Ishikawa (cell line): Measurements from ENCODE around the gene UST.

ENCODE experiments used
- CEBPB ChIP-seq: IDR thresholded peaks from 2 replicates; pipeline ENCODE4 v1.6.1; 2012
- CREB1 ChIP-seq: IDR thresholded peaks from 2 replicates; pipeline ENCODE4 v1.6.1; 2012; ENCODE audit warnings: low read depth
- EP300 ChIP-seq: IDR thresholded peaks from 2 replicates; pipeline ENCODE4 v1.6.1; 2012; ENCODE audit warnings: borderline replicate concordance
- FOXM1 ChIP-seq: IDR thresholded peaks from 2 replicates; pipeline ENCODE4 v1.6.1; 2012; ENCODE audit warnings: low read depth, borderline replicate concordance
- NFIC ChIP-seq: IDR thresholded peaks from 2 replicates; pipeline ENCODE4 v1.6.1; 2012
- RAD21 ChIP-seq: IDR thresholded peaks from 2 replicates; pipeline ENCODE4 v1.6.1; 2012; ENCODE audit warnings: low read depth
- TAF1 ChIP-seq: IDR thresholded peaks from 2 replicates; pipeline ENCODE4 v1.6.1; 2012; ENCODE audit warnings: low read depth, mild to moderate bottlenecking
- TCF12 ChIP-seq: IDR thresholded peaks from 2 replicates; pipeline ENCODE4 v1.6.1; 2012; ENCODE audit warnings: low read depth
- TEAD4 ChIP-seq: IDR thresholded peaks from 2 replicates; pipeline ENCODE4 v1.6.1; 2012
- YY1 ChIP-seq: IDR thresholded peaks from 2 replicates; pipeline ENCODE4 v1.6.1; 2012; ENCODE audit warnings: low read depth
- ZBTB7A ChIP-seq: IDR thresholded peaks from 2 replicates; pipeline ENCODE4 v1.6.1; 2012; ENCODE audit warnings: low read depth
- TF ChIP-seq, protein P1 (sequence below): IDR thresholded peaks from 2 replicates; pipeline ENCODE4 v1.6.1; 2012
- TF ChIP-seq, protein P2 (sequence below): IDR thresholded peaks from 2 replicates; pipeline ENCODE4 v1.6.1; 2012; ENCODE audit warnings: low read depth, mild to moderate bottlenecking
- TF ChIP-seq, protein P3 (sequence below): IDR thresholded peaks from 2 replicates; pipeline ENCODE4 v1.6.1; 2012

UST gene

DNA sequence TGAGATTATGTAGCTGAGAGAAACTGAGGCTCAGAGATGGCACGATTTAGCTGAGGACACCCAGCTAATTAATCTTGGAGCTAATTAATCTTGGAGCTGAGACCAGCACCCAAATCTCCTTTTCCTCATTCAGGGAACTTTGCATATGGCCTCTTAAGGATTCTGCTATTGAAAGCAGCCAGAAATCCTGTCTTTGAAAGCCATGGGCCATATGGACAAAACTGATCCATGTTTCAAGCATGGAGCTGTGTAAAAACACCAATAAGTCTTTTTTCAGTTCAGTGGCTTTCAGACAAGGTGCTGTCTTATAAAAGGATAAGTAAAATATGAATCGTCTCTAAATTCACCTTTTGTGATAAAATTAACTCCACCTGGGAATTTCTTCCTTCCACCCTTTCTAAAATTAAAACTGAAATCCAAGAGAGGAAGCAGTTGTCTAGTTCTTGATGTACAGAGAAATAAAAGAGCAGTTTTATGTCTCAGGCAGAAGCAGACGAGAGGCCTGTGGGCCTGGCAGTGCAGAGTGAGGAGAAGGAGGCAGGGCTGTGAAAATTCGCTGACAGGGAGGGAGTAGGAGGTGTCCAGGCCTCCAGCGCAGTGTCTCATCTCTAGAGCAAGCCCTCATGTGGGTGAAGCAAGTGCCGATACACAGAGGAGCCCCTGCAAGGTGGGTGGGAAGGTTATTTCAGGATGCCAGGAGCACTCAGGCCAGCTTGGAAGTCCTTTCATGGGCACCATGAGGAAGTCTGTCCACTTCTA is 266.9 kb downstream of the UST start:
- TF ChIP-seq, protein P1, sequence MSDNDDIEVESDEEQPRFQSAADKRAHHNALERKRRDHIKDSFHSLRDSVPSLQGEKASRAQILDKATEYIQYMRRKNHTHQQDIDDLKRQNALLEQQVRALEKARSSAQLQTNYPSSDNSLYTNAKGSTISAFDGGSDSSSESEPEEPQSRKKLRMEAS, result no peak
- TF ChIP-seq, protein P2, sequence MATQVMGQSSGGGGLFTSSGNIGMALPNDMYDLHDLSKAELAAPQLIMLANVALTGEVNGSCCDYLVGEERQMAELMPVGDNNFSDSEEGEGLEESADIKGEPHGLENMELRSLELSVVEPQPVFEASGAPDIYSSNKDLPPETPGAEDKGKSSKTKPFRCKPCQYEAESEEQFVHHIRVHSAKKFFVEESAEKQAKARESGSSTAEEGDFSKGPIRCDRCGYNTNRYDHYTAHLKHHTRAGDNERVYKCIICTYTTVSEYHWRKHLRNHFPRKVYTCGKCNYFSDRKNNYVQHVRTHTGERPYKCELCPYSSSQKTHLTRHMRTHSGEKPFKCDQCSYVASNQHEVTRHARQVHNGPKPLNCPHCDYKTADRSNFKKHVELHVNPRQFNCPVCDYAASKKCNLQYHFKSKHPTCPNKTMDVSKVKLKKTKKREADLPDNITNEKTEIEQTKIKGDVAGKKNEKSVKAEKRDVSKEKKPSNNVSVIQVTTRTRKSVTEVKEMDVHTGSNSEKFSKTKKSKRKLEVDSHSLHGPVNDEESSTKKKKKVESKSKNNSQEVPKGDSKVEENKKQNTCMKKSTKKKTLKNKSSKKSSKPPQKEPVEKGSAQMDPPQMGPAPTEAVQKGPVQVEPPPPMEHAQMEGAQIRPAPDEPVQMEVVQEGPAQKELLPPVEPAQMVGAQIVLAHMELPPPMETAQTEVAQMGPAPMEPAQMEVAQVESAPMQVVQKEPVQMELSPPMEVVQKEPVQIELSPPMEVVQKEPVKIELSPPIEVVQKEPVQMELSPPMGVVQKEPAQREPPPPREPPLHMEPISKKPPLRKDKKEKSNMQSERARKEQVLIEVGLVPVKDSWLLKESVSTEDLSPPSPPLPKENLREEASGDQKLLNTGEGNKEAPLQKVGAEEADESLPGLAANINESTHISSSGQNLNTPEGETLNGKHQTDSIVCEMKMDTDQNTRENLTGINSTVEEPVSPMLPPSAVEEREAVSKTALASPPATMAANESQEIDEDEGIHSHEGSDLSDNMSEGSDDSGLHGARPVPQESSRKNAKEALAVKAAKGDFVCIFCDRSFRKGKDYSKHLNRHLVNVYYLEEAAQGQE, result no peak
- TF ChIP-seq CEBPB, result no peak
- no peak for TF ChIP-seq TCF12

DNA sequence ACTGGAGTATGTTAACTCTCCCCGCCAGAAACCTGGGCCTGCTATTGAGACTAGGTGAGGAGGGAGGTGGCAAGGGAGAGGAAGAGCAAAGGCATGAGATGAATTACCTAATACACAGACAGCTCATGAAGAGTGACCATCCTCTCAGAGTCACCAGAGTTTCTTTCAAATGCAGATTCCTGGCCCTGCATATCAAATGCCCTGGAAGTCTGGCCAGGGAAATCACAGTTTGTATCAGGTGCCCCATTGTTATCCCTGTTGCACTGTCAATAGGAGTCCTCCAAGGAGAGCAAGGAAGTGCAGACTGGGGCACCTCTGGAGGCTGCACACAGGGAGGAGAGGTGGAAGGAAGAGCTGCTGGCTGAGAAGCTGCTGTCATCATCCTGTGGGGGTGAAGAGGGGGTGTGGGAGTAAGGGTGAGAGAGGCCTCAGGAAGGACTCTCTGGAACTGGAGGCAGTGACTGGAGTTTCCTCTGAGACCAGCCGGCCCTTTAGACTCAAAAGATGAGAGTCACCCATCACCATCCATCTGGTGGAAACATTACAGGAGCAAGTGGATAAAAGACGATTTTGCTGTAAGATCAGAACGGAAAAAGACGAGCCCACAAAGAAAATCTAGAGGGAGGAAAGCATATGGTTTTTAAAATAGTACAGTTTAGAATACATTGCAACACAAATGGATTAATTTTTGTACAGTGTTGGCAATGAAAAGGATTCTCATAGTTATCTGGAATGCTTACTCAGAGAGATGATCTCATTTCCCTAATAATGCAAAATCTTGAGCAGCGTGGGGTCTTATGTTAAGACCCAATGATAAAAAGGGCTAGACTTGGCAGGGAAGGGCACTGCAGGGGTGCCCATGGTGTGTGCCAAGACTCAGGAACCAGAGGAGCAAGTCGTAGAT is 268.1 kb downstream of the UST start:
- TF ChIP-seq NFIC (no peak), CREB1 (no peak), TCF12 (no peak), TAF1 (no peak), ZBTB7A (no peak), TEAD4 (no peak), EP300 (no peak), FOXM1 (no peak), RAD21 (no peak), CEBPB (no peak), YY1 (no peak)
- TF ChIP-seq, protein P3, sequence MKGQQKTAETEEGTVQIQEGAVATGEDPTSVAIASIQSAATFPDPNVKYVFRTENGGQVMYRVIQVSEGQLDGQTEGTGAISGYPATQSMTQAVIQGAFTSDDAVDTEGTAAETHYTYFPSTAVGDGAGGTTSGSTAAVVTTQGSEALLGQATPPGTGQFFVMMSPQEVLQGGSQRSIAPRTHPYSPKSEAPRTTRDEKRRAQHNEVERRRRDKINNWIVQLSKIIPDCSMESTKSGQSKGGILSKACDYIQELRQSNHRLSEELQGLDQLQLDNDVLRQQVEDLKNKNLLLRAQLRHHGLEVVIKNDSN, result no peak
- TF ChIP-seq, protein P1, result no peak
- TF ChIP-seq, protein P2, result no peak

DNA sequence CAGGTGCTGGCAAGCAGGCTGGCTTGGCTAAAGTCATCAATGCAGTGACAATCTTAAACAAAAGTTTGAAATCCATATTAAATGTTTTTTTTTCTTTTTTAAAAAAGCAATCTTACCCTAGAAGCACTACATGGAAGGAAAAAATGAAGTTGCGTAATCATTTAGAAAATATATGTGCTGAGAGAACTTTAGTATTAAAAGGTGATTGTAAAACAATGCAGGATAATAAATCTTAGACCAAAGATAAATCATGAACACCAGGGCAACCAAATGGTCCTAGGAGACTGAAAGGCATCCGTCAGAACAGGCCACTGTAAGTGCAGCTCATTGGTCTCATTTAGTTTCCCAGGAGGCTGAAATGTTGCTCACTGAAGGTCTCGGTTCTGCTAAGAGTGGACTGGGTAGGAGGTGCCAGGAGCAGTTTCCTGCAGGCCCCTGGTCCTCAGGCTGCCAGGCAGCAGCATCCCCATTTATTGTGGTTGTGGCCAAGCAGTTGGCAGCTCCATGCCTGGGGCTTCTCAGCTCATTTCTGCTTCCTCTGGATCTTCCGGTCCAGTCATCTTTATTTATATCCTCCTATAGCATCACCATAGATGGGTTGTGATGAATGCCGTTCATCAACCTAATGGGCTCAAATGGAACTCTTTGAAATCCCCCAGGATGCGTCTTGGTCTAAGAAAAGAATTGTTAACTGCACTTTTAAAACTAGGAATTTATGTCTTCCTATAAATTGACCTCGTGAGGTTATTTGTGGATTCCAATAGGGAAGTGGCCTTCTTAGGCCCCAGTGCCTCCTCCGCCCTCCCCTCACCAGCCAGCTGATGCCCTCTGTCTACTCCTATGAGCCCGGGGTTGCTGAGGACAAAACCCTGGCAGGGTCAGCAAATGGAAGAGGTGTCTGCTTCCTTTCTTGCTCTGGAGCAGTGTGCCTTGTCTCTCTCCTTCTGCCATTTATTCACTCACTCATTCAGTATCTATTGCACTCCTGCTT is 269.0 kb downstream of the UST start:
- no peak for TF ChIP-seq CREB1
- TF ChIP-seq CEBPB, result peak; percentile 75
- TF ChIP-seq NFIC, result no peak
- no peak for TF ChIP-seq EP300
- no peak for TF ChIP-seq ZBTB7A
- TF ChIP-seq, protein P3, result no peak

DNA sequence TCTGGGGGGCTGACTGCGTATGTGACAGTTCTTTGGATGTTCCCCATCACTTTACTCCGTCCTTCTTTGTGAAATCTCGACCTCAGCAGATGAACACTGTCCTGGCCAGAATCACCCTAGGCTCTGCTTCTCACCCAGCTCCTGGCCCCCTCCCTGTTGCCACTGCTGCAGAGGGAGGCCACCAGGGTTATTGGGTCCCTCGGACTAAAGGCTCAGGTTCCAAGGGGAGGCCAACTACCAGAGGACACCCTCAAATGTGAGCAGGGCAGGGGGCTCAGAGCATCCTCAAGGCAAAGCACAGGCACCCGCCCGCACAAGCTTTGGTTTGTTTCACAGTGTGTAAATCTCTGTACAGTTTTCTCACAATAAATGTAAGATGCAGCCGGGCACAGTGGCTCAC is 269.9 kb downstream of the UST start:
- TF ChIP-seq, protein P3, result no peak
- TF ChIP-seq CEBPB (no peak), EP300 (no peak), YY1 (no peak), FOXM1 (no peak), RAD21 (no peak), TAF1 (no peak), TEAD4 (no peak), CREB1 (no peak), TCF12 (no peak), ZBTB7A (no peak)
- TF ChIP-seq, protein P2, result no peak
